GM21447 (cell line): ENCODE measurements around the gene STK17A.

Experiments
- ATAC-seq: cut with Tn5 transposase; IDR thresholded peaks from one replicate; pipeline ENCODE4 v1.9.1; 2021; ENCODE audit not compliant: unreplicated experiment

STK17A gene

GRCh38 chr7:43582503-43583423, at the start of gene STK17A:
STK17A (plus strand) TSS chr7:43583108; CDS start chr7:43583244, 136 bp downstream.
- ATAC-seq = peak; percentile 47

GRCh38 chr7:43533801-43534479, 49.0 kb upstream of the STK17A start:
- ATAC-seq = no peak

DNA sequence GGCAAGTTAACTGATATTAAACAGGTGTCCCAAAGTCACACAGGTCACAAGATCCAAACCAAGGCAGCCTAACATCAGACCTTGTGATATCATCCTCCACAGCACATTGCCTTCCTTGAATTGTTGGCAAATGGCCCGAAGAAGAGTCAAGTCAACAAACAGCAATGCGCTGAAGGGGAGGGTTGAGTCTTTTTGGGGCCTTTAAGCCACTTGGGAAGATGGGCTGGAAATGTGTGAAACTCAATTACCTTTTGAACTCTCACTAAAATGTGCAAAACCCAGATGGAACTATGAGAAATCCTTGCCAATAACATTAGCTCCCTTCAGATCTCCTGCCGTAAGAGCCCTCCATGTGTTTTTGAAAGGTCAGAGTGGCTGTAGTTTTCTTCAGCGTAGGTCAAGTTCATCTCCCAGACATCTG, 47.9 kb upstream of the STK17A start:
- no peak for ATAC-seq

- ATAC-seq = no peak
These were observed 46.9 kb upstream of the STK17A start for GRCh38 chr7:43535810-43536585.

DNA sequence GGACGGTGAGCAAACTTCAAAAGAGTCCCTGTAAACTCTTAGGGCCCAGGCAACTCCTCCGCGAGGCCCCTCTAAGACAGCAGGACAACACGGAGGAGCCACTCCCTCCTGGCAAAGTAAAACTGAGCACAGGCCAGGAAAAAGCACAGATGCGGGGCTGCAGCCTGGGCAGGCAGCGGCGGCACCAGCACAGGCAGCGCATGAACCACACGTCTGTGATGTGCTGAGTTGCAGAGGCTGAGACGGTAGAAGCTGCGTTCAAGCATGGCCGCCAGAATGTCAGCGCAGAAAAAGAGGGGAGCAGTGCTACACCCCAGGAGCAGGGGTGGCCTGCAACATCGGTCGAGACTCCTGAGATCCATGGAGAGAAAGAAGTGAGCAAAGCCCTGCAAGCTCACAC, 46.1 kb upstream of the STK17A start:
- no peak for ATAC-seq

GRCh38 chr7:43537765-43538403, 45.0 kb upstream of the STK17A start:
- no peak for ATAC-seq

GRCh38 chr7:43538404-43538771, 44.5 kb upstream of the STK17A start:
- no peak for ATAC-seq

- ATAC-seq = no peak
These were observed 42.4 kb upstream of the STK17A start for GRCh38 chr7:43540471-43540870.

DNA sequence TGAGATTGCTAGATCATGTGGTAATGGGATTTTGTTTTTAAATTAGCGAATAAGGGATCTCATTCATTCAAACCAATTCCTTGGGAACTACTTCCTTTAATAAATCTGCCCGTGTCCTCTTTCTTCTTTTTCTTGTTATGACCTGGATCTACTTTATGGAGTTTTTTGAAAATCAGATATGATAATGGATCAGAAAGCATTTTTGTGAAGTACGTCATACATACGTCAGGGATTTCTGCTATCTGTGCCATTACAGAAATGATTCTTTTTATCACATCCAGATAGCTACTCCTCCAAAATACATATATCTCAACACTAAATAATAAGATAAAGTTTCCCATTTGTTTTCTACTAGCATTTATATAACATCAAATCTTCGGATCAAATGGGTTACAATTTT, 40.2 kb upstream of the STK17A start:
- no peak for ATAC-seq

GRCh38 chr7:43546231-43546630, 36.7 kb upstream of the STK17A start:
- ATAC-seq = no peak

DNA sequence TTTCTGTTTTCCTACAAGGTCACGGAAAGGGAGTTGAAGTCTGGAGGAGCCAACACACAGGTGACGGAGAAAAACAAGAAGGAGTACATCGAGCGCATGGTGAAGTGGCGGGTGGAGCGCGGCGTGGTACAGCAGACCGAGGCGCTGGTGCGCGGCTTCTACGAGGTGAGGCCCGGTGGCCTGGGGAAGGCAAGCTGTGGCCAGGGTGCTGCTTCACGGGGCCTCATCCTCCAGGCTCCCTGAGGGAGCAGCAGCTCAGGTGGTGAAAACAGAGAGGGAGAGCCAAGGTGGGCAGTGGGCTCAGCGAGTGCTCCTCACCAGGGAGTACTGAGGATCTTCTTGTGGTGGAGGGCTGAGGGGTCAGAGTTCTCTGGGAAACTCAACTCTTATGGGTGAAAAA, 32.5 kb upstream of the STK17A start:
- no peak for ATAC-seq

- ATAC-seq = no peak
These were observed 30.8 kb upstream of the STK17A start for GRCh38 chr7:43552122-43552521.

GRCh38 chr7:43553999-43554398, 28.9 kb upstream of the STK17A start:
- no peak for ATAC-seq

GRCh38 chr7:43554423-43554822, 28.5 kb upstream of the STK17A start:
- no peak for ATAC-seq

GRCh38 chr7:43557831-43558495, 24.9 kb upstream of the STK17A start:
- no peak for ATAC-seq

GRCh38 chr7:43559171-43559945, 23.6 kb upstream of the STK17A start:
- ATAC-seq = no peak

- no peak for ATAC-seq
These were observed 23.0 kb upstream of the STK17A start for GRCh38 chr7:43559946-43560335.

DNA sequence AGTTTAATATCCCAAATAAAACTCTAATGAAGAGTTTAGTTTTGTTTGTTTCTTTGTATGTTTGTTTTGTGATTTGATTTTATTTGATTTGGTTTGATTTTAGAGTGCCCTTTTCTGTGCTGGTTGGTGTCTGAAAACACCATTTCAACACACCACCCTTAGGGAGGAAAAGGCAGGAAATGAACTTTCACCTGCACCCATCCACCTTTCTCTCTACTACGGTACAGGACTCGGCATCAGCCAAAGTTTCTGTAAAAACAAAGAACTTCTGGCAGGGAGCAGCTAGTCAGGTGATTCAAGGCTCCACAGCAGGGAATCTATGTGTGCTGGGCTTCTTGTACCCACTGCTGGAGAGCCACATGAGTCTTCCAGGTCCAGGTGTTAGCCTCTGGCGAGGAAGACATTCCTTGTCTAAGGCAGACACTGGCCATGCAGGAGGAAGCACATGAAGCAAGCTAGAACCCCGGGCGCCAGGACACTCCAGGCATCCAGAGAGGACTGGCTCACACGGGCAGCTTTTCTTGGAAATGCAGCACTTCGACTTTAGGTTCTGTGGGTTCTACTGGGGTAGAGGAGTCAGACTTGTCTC, 22.1 kb upstream of the STK17A start:
- ATAC-seq = no peak

GRCh38 chr7:43562383-43562782, 20.5 kb upstream of the STK17A start:
- ATAC-seq = no peak
